ENCODE results near the gene NEDD9.

NEDD9 gene

GRCh38 chr6:11214901-11215300, 17.6 kb downstream of the NEDD9 start:
- no peak for DNase-seq

- DNase-seq = no peak
These were observed 18.2 kb downstream of the NEDD9 start for GRCh38 chr6:11214084-11214833.

GRCh38 chr6:11213422-11214021, 18.9 kb downstream of the NEDD9 start:
- no peak for DNase-seq

- no peak for DNase-seq
These were observed 19.8 kb downstream of the NEDD9 start for GRCh38 chr6:11212664-11213063.

- DNase-seq = no peak
These were observed 21.2 kb downstream of the NEDD9 start for GRCh38 chr6:11211254-11211653.

GRCh38 chr6:11210386-11211138, 21.9 kb downstream of the NEDD9 start:
- no peak for DNase-seq

GRCh38 chr6:11209906-11210305, 22.6 kb downstream of the NEDD9 start:
- DNase-seq = no peak

- DNase-seq = no peak
These were observed 23.1 kb downstream of the NEDD9 start for GRCh38 chr6:11209369-11209768.

- no peak for DNase-seq
These were observed 23.6 kb downstream of the NEDD9 start for GRCh38 chr6:11208854-11209253.

GRCh38 chr6:11208267-11208666, 24.2 kb downstream of the NEDD9 start:
- DNase-seq = no peak

GRCh38 chr6:11207199-11207968, 25.1 kb downstream of the NEDD9 start:
- DNase-seq = no peak

GRCh38 chr6:11206576-11206975, 25.9 kb downstream of the NEDD9 start:
- DNase-seq = no peak

GRCh38 chr6:11204794-11205366, 27.6 kb downstream of the NEDD9 start:
- no peak for DNase-seq

- no peak for DNase-seq
These were observed 28.5 kb downstream of the NEDD9 start for GRCh38 chr6:11204005-11204399.

GRCh38 chr6:11203306-11204004, 29.0 kb downstream of the NEDD9 start:
- DNase-seq = no peak

GRCh38 chr6:11202513-11203305, 29.8 kb downstream of the NEDD9 start:
- DNase-seq = no peak

- no peak for DNase-seq
These were observed 30.5 kb downstream of the NEDD9 start for GRCh38 chr6:11201772-11202512.

- DNase-seq = no peak
These were observed 31.5 kb downstream of the NEDD9 start for GRCh38 chr6:11201015-11201414.

GRCh38 chr6:11200356-11200755, 32.1 kb downstream of the NEDD9 start:
- no peak for DNase-seq
